Activated CD4-positive, alpha-beta T cell treated with anti-CD3 and anti-CD28 coated beads, Interleukin-10, Interleukin-2, amounts not matched to agents 100 ng/mL and 50 ng/mL, durations not matched to agents 16 hours and 8 hours (primary cell): ENCODE results near the gene TAS2R1.
"Not testable (repeated sequence)": the region's sequence is repeated elsewhere in the genome, so short reads cannot be mapped to it uniquely, and the experiment has no call there.

Source experiments
- DNase-seq: peaks from one replicate; pipeline ENCODE4 v3.0.0-alpha.2; 2020

TAS2R1 gene

GRCh38 chr5:9621379-9621903 is 8.7 kb downstream of the TAS2R1 start:
- no peak for DNase-seq

GRCh38 chr5:9619331-9620092 is 10.6 kb downstream of the TAS2R1 start:
- DNase-seq = no peak

GRCh38 chr5:9617739-9618504 is 12.2 kb downstream of the TAS2R1 start:
- no peak for DNase-seq

- no peak for DNase-seq
These were observed 12.9 kb downstream of the TAS2R1 start for GRCh38 chr5:9617221-9617620.

- DNase-seq = no peak
These were observed 14.8 kb downstream of the TAS2R1 start for GRCh38 chr5:9615331-9615730.

GRCh38 chr5:9613360-9613759 is 16.8 kb downstream of the TAS2R1 start:
- no peak for DNase-seq

- DNase-seq = no peak
These were observed 19.2 kb downstream of the TAS2R1 start for GRCh38 chr5:9610969-9611368.

- no peak for DNase-seq
These were observed 19.8 kb downstream of the TAS2R1 start for GRCh38 chr5:9610364-9610763.

GRCh38 chr5:9608093-9608492 is 22.1 kb downstream of the TAS2R1 start:
- no peak for DNase-seq

GRCh38 chr5:9605041-9605838 is 24.9 kb downstream of the TAS2R1 start:
- no peak for DNase-seq

- no peak for DNase-seq
These were observed 25.7 kb downstream of the TAS2R1 start for GRCh38 chr5:9604416-9604815.

- DNase-seq = no peak
These were observed 29.0 kb downstream of the TAS2R1 start for GRCh38 chr5:9601055-9601739.

GRCh38 chr5:9599391-9599790 is 30.8 kb downstream of the TAS2R1 start:
- no peak for DNase-seq

- DNase-seq = not testable (repeated sequence)
These were observed 31.8 kb downstream of the TAS2R1 start for GRCh38 chr5:9598329-9598728.

- DNase-seq = not testable (repeated sequence)
These were observed 32.8 kb downstream of the TAS2R1 start for GRCh38 chr5:9597322-9597721.

GRCh38 chr5:9596824-9597223 is 33.3 kb downstream of the TAS2R1 start:
- DNase-seq = no peak

- DNase-seq = no peak
These were observed 33.9 kb downstream of the TAS2R1 start for GRCh38 chr5:9596171-9596780.

GRCh38 chr5:9594913-9595312 is 35.2 kb downstream of the TAS2R1 start:
- DNase-seq = no peak

GRCh38 chr5:9589049-9589835 is 40.9 kb downstream of the TAS2R1 start:
- DNase-seq = no peak

GRCh38 chr5:9588254-9588653 is 41.9 kb downstream of the TAS2R1 start:
- no peak for DNase-seq

- no peak for DNase-seq
These were observed 43.0 kb downstream of the TAS2R1 start for GRCh38 chr5:9587135-9587534.
